ENCODE measurements around the gene ARHGEF3.

DNA sequence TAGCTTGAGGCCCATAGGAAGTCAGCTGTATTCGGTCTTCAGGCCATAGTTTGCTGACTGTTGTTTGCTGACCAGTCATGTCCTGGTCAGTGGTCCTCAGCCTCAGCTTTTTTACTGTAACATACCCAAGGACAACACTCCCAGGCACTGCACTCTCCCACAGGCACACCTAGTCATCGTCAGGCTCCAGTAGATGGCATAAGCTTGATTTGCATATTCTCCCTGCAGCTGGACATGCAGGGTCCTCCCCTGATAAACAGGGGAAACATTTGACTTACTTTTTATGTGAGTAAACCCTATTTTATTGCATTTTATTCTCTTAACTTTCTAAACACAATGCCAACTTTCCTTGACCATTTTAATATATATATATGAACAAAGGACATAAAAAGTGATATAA, 22.9 kb downstream of the ARHGEF3 start:
- TF ChIP-seq EP300 (IDR thresholded peaks at IDR 0.05) (no peak), POLR2A (IDR thresholded peaks at IDR 0.05) (no peak), POLR2AphosphoS5 (IDR thresholded peaks at IDR 0.05) (no peak)
- TF ChIP-seq, protein P1, sequence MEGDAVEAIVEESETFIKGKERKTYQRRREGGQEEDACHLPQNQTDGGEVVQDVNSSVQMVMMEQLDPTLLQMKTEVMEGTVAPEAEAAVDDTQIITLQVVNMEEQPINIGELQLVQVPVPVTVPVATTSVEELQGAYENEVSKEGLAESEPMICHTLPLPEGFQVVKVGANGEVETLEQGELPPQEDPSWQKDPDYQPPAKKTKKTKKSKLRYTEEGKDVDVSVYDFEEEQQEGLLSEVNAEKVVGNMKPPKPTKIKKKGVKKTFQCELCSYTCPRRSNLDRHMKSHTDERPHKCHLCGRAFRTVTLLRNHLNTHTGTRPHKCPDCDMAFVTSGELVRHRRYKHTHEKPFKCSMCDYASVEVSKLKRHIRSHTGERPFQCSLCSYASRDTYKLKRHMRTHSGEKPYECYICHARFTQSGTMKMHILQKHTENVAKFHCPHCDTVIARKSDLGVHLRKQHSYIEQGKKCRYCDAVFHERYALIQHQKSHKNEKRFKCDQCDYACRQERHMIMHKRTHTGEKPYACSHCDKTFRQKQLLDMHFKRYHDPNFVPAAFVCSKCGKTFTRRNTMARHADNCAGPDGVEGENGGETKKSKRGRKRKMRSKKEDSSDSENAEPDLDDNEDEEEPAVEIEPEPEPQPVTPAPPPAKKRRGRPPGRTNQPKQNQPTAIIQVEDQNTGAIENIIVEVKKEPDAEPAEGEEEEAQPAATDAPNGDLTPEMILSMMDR (IDR thresholded peaks at IDR 0.05): no peak

Data from sigmoid colon (tissue), 4 donors.